ENCODE measurements around the gene SRP68.

GRCh38 chr17:76018801-76019200 lies 53.5 kb downstream of the SRP68 start:
- TF ChIP-seq RFX5 (IDR thresholded peaks at IDR 0.05; ENCODE audit: borderline replicate concordance, low read depth, low read length) (no peak), ATF3 (IDR thresholded peaks at IDR 0.05; ENCODE audit: insufficient read depth, low read depth, low read length) (no peak), SP4 (IDR thresholded peaks at IDR 0.05; ENCODE audit: low read length) (no peak), HDAC6 (IDR thresholded peaks at IDR 0.05; ENCODE audit: low read depth, low read length) (no peak), EZH2 (IDR thresholded peaks at IDR 0.05; ENCODE audit: low read depth, low read length, severe bottlenecking) (no peak), YY1 (IDR thresholded peaks at IDR 0.05; ENCODE audit: low read depth, low read length) (no peak), RNF2 (IDR thresholded peaks at IDR 0.05; ENCODE audit: borderline replicate concordance, low read depth, low read length, missing control alignments, poor library complexity, severe bottlenecking) (no peak), SP1 (IDR thresholded peaks at IDR 0.05; ENCODE audit: low read depth, low read length) (no peak), ASH2L (IDR thresholded peaks at IDR 0.05; ENCODE audit: low read length) (no peak), ZNF274 (IDR thresholded peaks at IDR 0.05; ENCODE audit: borderline replicate concordance, extremely low read depth, low read length) (no peak)
- TF ChIP-seq, protein P1, sequence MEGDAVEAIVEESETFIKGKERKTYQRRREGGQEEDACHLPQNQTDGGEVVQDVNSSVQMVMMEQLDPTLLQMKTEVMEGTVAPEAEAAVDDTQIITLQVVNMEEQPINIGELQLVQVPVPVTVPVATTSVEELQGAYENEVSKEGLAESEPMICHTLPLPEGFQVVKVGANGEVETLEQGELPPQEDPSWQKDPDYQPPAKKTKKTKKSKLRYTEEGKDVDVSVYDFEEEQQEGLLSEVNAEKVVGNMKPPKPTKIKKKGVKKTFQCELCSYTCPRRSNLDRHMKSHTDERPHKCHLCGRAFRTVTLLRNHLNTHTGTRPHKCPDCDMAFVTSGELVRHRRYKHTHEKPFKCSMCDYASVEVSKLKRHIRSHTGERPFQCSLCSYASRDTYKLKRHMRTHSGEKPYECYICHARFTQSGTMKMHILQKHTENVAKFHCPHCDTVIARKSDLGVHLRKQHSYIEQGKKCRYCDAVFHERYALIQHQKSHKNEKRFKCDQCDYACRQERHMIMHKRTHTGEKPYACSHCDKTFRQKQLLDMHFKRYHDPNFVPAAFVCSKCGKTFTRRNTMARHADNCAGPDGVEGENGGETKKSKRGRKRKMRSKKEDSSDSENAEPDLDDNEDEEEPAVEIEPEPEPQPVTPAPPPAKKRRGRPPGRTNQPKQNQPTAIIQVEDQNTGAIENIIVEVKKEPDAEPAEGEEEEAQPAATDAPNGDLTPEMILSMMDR (IDR thresholded peaks at IDR 0.05; ENCODE audit: control extremely low read depth in 1 of 3, insufficient read depth in 1 of 3, low read depth in 1 of 3, low read length in 3 of 3): no peak

All from H1 (cell line).